HG02973 (cell line): ENCODE measurements around the gene ARRDC5.
"Not testable (repeated sequence)": the region's sequence is repeated elsewhere in the genome, so short reads cannot be mapped to it uniquely, and the experiment has no call there.

ENCODE experiments used
- ATAC-seq: cut with Tn5 transposase; IDR thresholded peaks from one replicate; pipeline ENCODE4 v1.9.1; 2021; ENCODE audit warnings: moderate library complexity; ENCODE audit not compliant: unreplicated experiment

The ARRDC5 gene

GRCh38 chr19:4910594-4911281, 8.0 kb upstream of the ARRDC5 start:
- ATAC-seq, result no peak

- ATAC-seq, result peak; percentile 60
These were observed 7.3 kb upstream of the ARRDC5 start for GRCh38 chr19:4909897-4910593.

- no peak for ATAC-seq
These were observed 6.6 kb upstream of the ARRDC5 start, which contains the start of gene UHRF1 for GRCh38 chr19:4909156-4909896. TSS of gene UHRF1 (plus strand) at chr19:4909501. CDS start at chr19:4910886, 1,385 bp downstream.

GRCh38 chr19:4908781-4909155, 6.1 kb upstream of the ARRDC5 start:
- no peak for ATAC-seq

GRCh38 chr19:4908360-4908759, 5.7 kb upstream of the ARRDC5 start:
- no peak for ATAC-seq

GRCh38 chr19:4906963-4907362, 4.3 kb upstream of the ARRDC5 start:
- no peak for ATAC-seq

- ATAC-seq, result no peak
These were observed 1.8 kb upstream of the ARRDC5 start for GRCh38 chr19:4904481-4904880.

- not testable (repeated sequence) for ATAC-seq
These were observed 1.8 kb downstream of the ARRDC5 start for GRCh38 chr19:4900879-4901278.

- ATAC-seq, result no peak
These were observed 5.5 kb downstream of the ARRDC5 start for GRCh38 chr19:4897146-4897545.

GRCh38 chr19:4896372-4896771, 6.3 kb downstream of the ARRDC5 start:
- no peak for ATAC-seq

GRCh38 chr19:4892962-4893361, 9.7 kb downstream of the ARRDC5 start:
- not testable (repeated sequence) for ATAC-seq

- ATAC-seq, result no peak
These were observed 11.6 kb downstream of the ARRDC5 start for GRCh38 chr19:4891066-4891465.

- ATAC-seq, result no peak
These were observed 13.5 kb downstream of the ARRDC5 start for GRCh38 chr19:4889034-4889815.

- ATAC-seq, result not testable (repeated sequence)
These were observed 14.9 kb downstream of the ARRDC5 start for GRCh38 chr19:4887803-4888202.

GRCh38 chr19:4884993-4885392, 17.7 kb downstream of the ARRDC5 start:
- not testable (repeated sequence) for ATAC-seq

- not testable (repeated sequence) for ATAC-seq
These were observed 19.8 kb downstream of the ARRDC5 start for GRCh38 chr19:4882874-4883273.

- ATAC-seq, result no peak
These were observed 23.7 kb downstream of the ARRDC5 start for GRCh38 chr19:4879041-4879440.

GRCh38 chr19:4878491-4878968, 24.2 kb downstream of the ARRDC5 start:
- ATAC-seq, result no peak

- ATAC-seq, result no peak
These were observed 24.8 kb downstream of the ARRDC5 start for GRCh38 chr19:4877753-4878490.

GRCh38 chr19:4873930-4874329, 28.8 kb downstream of the ARRDC5 start:
- no peak for ATAC-seq
